ENCODE data around the gene UGT1A10.

DNA sequence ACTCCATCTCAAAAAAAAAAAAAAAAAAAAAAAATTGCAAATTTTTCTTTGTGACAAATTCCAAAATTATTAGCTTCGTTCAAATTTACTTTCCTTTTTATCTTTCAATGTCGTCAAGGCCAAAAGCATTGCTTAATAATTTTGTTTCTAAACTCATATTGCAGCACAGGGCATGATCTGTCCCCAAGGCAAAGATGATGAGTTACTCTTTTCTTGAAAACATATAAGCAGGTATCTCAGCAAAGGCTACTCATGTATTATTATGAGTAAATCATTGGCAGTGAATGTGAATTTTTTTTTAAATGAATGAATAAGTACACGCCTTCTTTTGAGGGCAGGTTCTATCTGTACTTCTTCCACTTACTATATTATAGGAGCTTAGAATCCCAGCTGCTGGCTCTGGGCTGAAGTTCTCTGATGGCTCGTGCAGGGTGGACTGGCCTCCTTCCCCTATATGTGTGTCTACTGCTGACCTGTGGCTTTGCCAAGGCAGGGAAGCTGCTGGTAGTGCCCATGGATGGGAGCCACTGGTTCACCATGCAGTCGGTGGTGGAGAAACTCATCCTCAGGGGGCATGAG, 45.4 kb downstream of the UGT1A10 start, which contains the start of gene UGT1A7:
- TF ChIP-seq, protein P1, sequence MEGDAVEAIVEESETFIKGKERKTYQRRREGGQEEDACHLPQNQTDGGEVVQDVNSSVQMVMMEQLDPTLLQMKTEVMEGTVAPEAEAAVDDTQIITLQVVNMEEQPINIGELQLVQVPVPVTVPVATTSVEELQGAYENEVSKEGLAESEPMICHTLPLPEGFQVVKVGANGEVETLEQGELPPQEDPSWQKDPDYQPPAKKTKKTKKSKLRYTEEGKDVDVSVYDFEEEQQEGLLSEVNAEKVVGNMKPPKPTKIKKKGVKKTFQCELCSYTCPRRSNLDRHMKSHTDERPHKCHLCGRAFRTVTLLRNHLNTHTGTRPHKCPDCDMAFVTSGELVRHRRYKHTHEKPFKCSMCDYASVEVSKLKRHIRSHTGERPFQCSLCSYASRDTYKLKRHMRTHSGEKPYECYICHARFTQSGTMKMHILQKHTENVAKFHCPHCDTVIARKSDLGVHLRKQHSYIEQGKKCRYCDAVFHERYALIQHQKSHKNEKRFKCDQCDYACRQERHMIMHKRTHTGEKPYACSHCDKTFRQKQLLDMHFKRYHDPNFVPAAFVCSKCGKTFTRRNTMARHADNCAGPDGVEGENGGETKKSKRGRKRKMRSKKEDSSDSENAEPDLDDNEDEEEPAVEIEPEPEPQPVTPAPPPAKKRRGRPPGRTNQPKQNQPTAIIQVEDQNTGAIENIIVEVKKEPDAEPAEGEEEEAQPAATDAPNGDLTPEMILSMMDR (conservative IDR thresholded peaks at IDR 0.05; ENCODE audit: low read length): no peak
- no peak for TF ChIP-seq EZH2phosphoT487 (IDR thresholded peaks at IDR 0.05; ENCODE audit: borderline replicate concordance)

Data from Loucy (cell line).